ENCODE data around the gene TIPARP.

GRCh38 chr3:156635973-156636372 lies 38.4 kb upstream of the TIPARP start:
- TF ChIP-seq CTCF (IDR thresholded peaks at IDR 0.05): no peak
- no peak for TF ChIP-seq POLR2A (IDR thresholded peaks at IDR 0.05)
